ENCODE measurements around the gene TNS1.
"Not testable (repeated sequence)": the region's sequence is repeated elsewhere in the genome, so short reads cannot be mapped to it uniquely, and the experiment has no call there.

TNS1 gene

GRCh38 chr2:217822296-217823252 is 180.2 kb downstream of the TNS1 start:
- H3K27me3 ChIP-seq (ENCODE audit: low read depth) = no peaks in the 10 kb centered on the region
- H3K4me3 ChIP-seq = no peak overlapping the region
- in situ Hi-C loops (cut with MboI; ENCODE audit: low sequenced_read_pairs) = no loop called here
- no peaks in the 10 kb centered on the region for H3K9me3 ChIP-seq
- no peaks in the 10 kb centered on the region for H3K4me1 ChIP-seq
- DNase-seq (ENCODE audit: low spot score in 2 of 2) = no peak
- H3K36me3 ChIP-seq (replicated peaks) = no peaks in the 10 kb centered on the region

- DNase-seq (ENCODE audit: low spot score in 2 of 2) = no peak
- Histone ChIP-seq H3K9me3 (no peaks in the 10 kb centered on the region), H3K36me3 (replicated peaks) (no peaks in the 10 kb centered on the region), H3K27me3 (ENCODE audit: low read depth) (no peaks in the 10 kb centered on the region), H3K4me1 (no peaks in the 10 kb centered on the region), H3K4me3 (no peak overlapping the region)
- in situ Hi-C loops (cut with MboI; ENCODE audit: low sequenced_read_pairs) = no loop called here
Observed at GRCh38 chr2:217821536-217822147, 181.2 kb downstream of the TNS1 start.

- no peak for DNase-seq (ENCODE audit: low spot score in 2 of 2)
- Histone ChIP-seq H3K4me3 (no peak overlapping the region), H3K4me1 (no peaks in the 10 kb centered on the region), H3K9me3 (no peaks in the 10 kb centered on the region), H3K27me3 (ENCODE audit: low read depth) (no peaks in the 10 kb centered on the region), H3K36me3 (replicated peaks) (no peaks in the 10 kb centered on the region)
- in situ Hi-C loops (cut with MboI; ENCODE audit: low sequenced_read_pairs) = no loop called here
Observed at GRCh38 chr2:217820904-217821303, 181.9 kb downstream of the TNS1 start.

- Histone ChIP-seq H3K27me3 (ENCODE audit: low read depth) (no peaks in the 10 kb centered on the region), H3K36me3 (replicated peaks) (no peaks in the 10 kb centered on the region), H3K9me3 (no peaks in the 10 kb centered on the region), H3K4me3 (no peak overlapping the region), H3K4me1 (no peaks in the 10 kb centered on the region)
- in situ Hi-C loops (cut with MboI; ENCODE audit: low sequenced_read_pairs) = no loop called here
- no peak for DNase-seq (ENCODE audit: low spot score in 2 of 2)
Observed at GRCh38 chr2:217820091-217820819, 182.5 kb downstream of the TNS1 start.

- no peaks in the 10 kb centered on the region for H3K9me3 ChIP-seq
- no peaks in the 10 kb centered on the region for H3K4me1 ChIP-seq
- DNase-seq (ENCODE audit: low spot score in 2 of 2) = no peak
- H3K4me3 ChIP-seq = no peak overlapping the region
- H3K36me3 ChIP-seq (replicated peaks) = no peaks in the 10 kb centered on the region
- H3K27me3 ChIP-seq (ENCODE audit: low read depth) = no peaks in the 10 kb centered on the region
- in situ Hi-C loops (cut with MboI; ENCODE audit: low sequenced_read_pairs) = no loop called here
Observed at GRCh38 chr2:217818293-217818850, 184.4 kb downstream of the TNS1 start.

GRCh38 chr2:217817466-217818292 is 185.1 kb downstream of the TNS1 start:
- no peaks in the 10 kb centered on the region for H3K27me3 ChIP-seq (ENCODE audit: low read depth)
- no peaks in the 10 kb centered on the region for H3K9me3 ChIP-seq
- no peak for DNase-seq (ENCODE audit: low spot score in 2 of 2)
- H3K36me3 ChIP-seq (replicated peaks) = no peaks in the 10 kb centered on the region
- in situ Hi-C loops (cut with MboI; ENCODE audit: low sequenced_read_pairs) = no loop called here
- H3K4me3 ChIP-seq = no peak overlapping the region
- no peaks in the 10 kb centered on the region for H3K4me1 ChIP-seq

- Histone ChIP-seq H3K9me3 (no peaks in the 10 kb centered on the region), H3K4me1 (no peaks in the 10 kb centered on the region), H3K4me3 (no peak overlapping the region), H3K27me3 (ENCODE audit: low read depth) (no peaks in the 10 kb centered on the region), H3K36me3 (replicated peaks) (no peaks in the 10 kb centered on the region)
- in situ Hi-C loops (cut with MboI; ENCODE audit: low sequenced_read_pairs) = no loop called here
- DNase-seq (ENCODE audit: low spot score in 2 of 2) = no peak
Observed at GRCh38 chr2:217816396-217816869, 186.4 kb downstream of the TNS1 start.

- H3K4me3 ChIP-seq = no peak overlapping the region
- H3K27me3 ChIP-seq (ENCODE audit: low read depth) = no peaks in the 10 kb centered on the region
- H3K4me1 ChIP-seq = no peaks in the 10 kb centered on the region
- no peaks in the 10 kb centered on the region for H3K36me3 ChIP-seq (replicated peaks)
- DNase-seq (ENCODE audit: low spot score in 2 of 2) = no peak
- no peaks in the 10 kb centered on the region for H3K9me3 ChIP-seq
- in situ Hi-C loops (cut with MboI; ENCODE audit: low sequenced_read_pairs) = no loop called here
Observed at GRCh38 chr2:217813828-217814227, 189.0 kb downstream of the TNS1 start.

GRCh38 chr2:217812170-217812569 is 190.6 kb downstream of the TNS1 start:
- Histone ChIP-seq H3K9me3 (no peaks in the 10 kb centered on the region), H3K27me3 (ENCODE audit: low read depth) (no peaks in the 10 kb centered on the region), H3K4me1 (no peaks in the 10 kb centered on the region), H3K36me3 (replicated peaks) (no peaks in the 10 kb centered on the region), H3K4me3 (no peak overlapping the region)
- DNase-seq (ENCODE audit: low spot score in 2 of 2) = no peak
- in situ Hi-C loops (cut with MboI; ENCODE audit: low sequenced_read_pairs) = no loop called here

GRCh38 chr2:217810260-217810659 is 192.5 kb downstream of the TNS1 start:
- Histone ChIP-seq H3K4me3 (no peak overlapping the region), H3K36me3 (replicated peaks) (no peaks in the 10 kb centered on the region), H3K4me1 (no peaks in the 10 kb centered on the region), H3K27me3 (ENCODE audit: low read depth) (no peaks in the 10 kb centered on the region), H3K9me3 (no peaks in the 10 kb centered on the region)
- in situ Hi-C loops (cut with MboI; ENCODE audit: low sequenced_read_pairs) = no loop called here
- DNase-seq (ENCODE audit: low spot score in 2 of 2) = no peak

- H3K36me3 ChIP-seq (replicated peaks) = no peaks in the 10 kb centered on the region
- DNase-seq (ENCODE audit: low spot score in 2 of 2) = no peak
- no peaks in the 10 kb centered on the region for H3K4me1 ChIP-seq
- H3K9me3 ChIP-seq = no peaks in the 10 kb centered on the region
- in situ Hi-C loops (cut with MboI; ENCODE audit: low sequenced_read_pairs) = no loop called here
- H3K4me3 ChIP-seq = no peak overlapping the region
- H3K27me3 ChIP-seq (ENCODE audit: low read depth) = no peaks in the 10 kb centered on the region
Observed at GRCh38 chr2:217809736-217810135, 193.1 kb downstream of the TNS1 start.

- H3K36me3 ChIP-seq (replicated peaks) = not testable (repeated sequence)
Observed at GRCh38 chr2:217808967-217809366, 193.8 kb downstream of the TNS1 start.

GRCh38 chr2:217808326-217808725 is 194.5 kb downstream of the TNS1 start:
- no peaks in the 10 kb centered on the region for H3K36me3 ChIP-seq (replicated peaks)
- no peak for DNase-seq (ENCODE audit: low spot score in 2 of 2)
- no peak overlapping the region for H3K4me3 ChIP-seq
- H3K27me3 ChIP-seq (ENCODE audit: low read depth) = no peaks in the 10 kb centered on the region
- in situ Hi-C loops (cut with MboI; ENCODE audit: low sequenced_read_pairs) = no loop called here
- H3K4me1 ChIP-seq = no peaks in the 10 kb centered on the region
- no peaks in the 10 kb centered on the region for H3K9me3 ChIP-seq

More at GRCh38 chr2:217808967-217809366, 193.8 kb downstream of the TNS1 start:
- H3K4me1 ChIP-seq; H3K27me3 ChIP-seq (ENCODE audit: low read depth); in situ Hi-C loops (cut with MboI; ENCODE audit: low sequenced_read_pairs); H3K9me3 ChIP-seq; H3K4me3 ChIP-seq; DNase-seq (ENCODE audit: low spot score in 2 of 2): not testable (repeated sequence)
